ENCODE measurements around the gene KNSTRN. TPM values are rescaled to one million over a fixed set of nuclear protein-coding genes. Genes with fewer than 3 reads are reported as not detected.
A peak's percentile ranks its signal among the peaks of the same experiment; 100 is the strongest.

The KNSTRN gene
- total RNA-seq, 2 donors from 2014 or later, result 2.2 to 4.9 TPM

- H3K9me3 ChIP-seq (ENCODE audit: control insufficient read depth, low read length, poor library complexity, severe bottlenecking), result no peaks in the 10 kb centered on the region
- H3K36me3 Mint-ChIP-seq (ENCODE audit: low read depth), result no peaks in the 10 kb centered on the region
- no peak for DNase-seq
- H3K4me3 Mint-ChIP-seq, result peak overlapping the region; percentile 39
- peaks cover 27% of the 10 kb centered on the region for H3K4me1 Mint-ChIP-seq
- H3K27me3 Mint-ChIP-seq, result no peaks in the 10 kb centered on the region
- no peak for ATAC-seq
- H3K27ac Mint-ChIP-seq, result no peak overlapping the region
Measured at GRCh38 chr15:40365624-40366456, 16.7 kb upstream of the KNSTRN start.

DNA sequence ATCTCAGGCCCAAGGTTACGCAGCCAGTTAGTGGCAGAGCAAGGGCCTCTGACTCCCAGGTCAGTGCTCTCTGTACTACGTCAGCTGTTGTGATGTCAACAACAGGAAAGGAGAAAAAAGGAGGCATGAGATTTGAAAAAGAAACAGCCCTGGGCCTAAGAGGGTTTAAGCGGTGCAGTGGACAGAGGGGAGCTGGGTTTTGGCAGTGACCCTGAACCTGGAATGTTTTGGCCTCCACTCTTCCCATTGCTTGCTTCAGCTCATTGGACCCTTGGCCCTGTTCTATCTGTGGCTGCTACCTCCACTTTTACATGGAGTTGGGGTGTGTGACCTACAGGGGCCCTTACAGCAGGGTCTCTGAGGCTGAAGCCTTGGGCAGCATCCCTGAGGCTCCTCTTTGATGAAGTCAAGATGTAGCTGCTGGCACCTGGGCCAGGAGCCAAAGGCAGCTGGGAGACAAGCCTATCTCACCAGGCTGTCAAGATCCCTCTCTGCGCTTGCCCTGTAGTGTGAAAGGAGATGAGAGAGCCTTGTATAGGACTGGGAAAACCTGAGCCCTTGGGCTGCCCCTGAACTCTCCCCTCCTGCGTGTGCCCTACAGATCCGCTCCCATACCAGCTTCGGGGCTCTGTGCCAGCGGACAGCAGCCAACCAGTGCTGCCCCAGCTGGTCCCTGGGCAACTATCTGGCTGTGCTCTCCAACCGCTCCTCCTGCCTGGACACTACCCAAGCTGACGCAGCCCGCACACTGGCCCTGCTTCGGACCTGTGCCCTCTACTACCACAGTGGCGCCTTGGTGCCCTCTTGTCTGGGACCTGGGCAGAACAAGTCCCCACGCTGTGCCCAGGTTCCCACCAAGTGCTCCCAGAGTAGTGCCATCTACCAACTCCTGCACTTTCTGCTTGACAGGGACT lies 15.8 kb upstream of the KNSTRN start:
- ATAC-seq (no peak), DNase-seq (no peak)
- Mint-ChIP-seq H3K4me1 (peaks cover 27% of the 10 kb centered on the region), H3K4me3 (peak overlapping the region; percentile 93), H3K27me3 (no peaks in the 10 kb centered on the region), H3K36me3 (ENCODE audit: low read depth) (no peaks in the 10 kb centered on the region), H3K27ac (peak overlapping the region; percentile 91)
- no peaks in the 10 kb centered on the region for H3K9me3 ChIP-seq (ENCODE audit: control insufficient read depth, low read length, poor library complexity, severe bottlenecking)

DNA sequence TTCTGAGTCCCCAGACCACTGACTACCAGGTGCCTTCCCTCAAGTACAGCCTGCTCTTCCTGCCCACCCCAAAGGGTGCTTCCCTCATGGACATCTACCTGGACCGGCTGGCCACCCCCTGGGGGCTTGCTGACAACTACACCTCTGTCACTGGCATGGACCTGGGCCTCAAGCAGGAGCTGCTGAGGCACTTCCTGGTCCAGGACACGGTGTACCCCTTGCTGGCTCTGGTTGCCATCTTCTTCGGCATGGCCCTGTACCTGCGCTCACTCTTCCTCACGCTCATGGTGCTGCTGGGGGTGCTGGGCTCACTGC lies 15.2 kb upstream of the KNSTRN start:
- no peak for ATAC-seq
- H3K36me3 Mint-ChIP-seq (ENCODE audit: low read depth), result no peaks in the 10 kb centered on the region
- peak overlapping the region; percentile 91 for H3K27ac Mint-ChIP-seq
- H3K4me1 Mint-ChIP-seq, result peaks cover 27% of the 10 kb centered on the region
- no peaks in the 10 kb centered on the region for H3K9me3 ChIP-seq (ENCODE audit: control insufficient read depth, low read length, poor library complexity, severe bottlenecking)
- H3K27me3 Mint-ChIP-seq, result no peaks in the 10 kb centered on the region
- no peak for DNase-seq
- peak overlapping the region; percentile 93 for H3K4me3 Mint-ChIP-seq

DNA sequence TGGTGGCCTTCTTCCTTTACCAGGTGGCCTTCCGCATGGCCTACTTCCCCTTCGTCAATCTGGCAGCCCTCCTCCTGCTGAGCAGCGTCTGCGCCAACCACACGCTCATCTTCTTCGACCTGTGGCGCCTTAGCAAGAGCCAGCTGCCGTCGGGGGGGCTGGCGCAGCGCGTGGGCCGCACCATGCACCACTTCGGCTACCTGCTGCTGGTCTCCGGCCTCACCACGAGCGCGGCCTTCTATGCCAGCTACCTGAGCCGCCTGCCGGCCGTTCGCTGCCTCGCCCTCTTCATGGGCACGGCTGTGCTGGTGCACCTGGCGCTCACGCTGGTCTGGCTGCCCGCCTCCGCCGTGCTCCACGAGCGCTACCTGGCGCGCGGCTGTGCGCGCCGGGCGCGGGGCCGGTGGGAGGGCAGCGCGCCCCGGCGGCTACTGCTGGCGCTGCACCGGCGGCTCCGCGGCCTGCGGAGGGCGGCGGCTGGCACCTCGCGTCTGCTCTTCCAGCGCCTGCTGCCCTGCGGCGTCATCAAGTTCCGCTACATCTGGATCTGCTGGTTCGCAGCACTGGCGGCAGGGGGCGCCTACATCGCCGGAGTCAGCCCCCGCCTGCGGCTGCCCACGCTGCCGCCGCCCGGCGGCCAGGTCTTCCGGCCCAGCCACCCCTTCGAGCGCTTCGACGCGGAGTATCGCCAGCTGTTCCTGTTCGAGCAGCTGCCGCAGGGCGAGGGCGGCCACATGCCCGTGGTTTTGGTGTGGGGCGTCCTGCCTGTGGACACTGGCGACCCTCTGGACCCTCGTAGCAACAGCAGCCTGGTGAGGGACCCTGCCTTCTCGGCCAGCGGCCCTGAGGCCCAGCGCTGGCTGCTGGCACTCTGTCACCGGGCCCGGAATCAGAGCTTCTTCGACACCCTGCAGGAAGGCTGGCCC lies 14.6 kb upstream of the KNSTRN start:
- Mint-ChIP-seq H3K4me3 (peak overlapping the region; percentile 93), H3K27me3 (no peaks in the 10 kb centered on the region), H3K4me1 (peaks cover 22% of the 10 kb centered on the region), H3K36me3 (ENCODE audit: low read depth) (no peaks in the 10 kb centered on the region), H3K27ac (peak overlapping the region; percentile 91)
- no peaks in the 10 kb centered on the region for H3K9me3 ChIP-seq (ENCODE audit: control insufficient read depth, low read length, poor library complexity, severe bottlenecking)
- DNase-seq (peak; percentile 81 to 85 (median 84)), ATAC-seq (peak; percentile 96)

- no peaks in the 10 kb centered on the region for H3K27me3 Mint-ChIP-seq
- peak overlapping the region; percentile 63 for H3K4me3 Mint-ChIP-seq
- H3K9me3 ChIP-seq (ENCODE audit: control insufficient read depth, low read length, poor library complexity, severe bottlenecking), result no peaks in the 10 kb centered on the region
- H3K4me1 Mint-ChIP-seq, result peaks cover 22% of the 10 kb centered on the region
- ATAC-seq (no peak), DNase-seq (no peak)
- H3K36me3 Mint-ChIP-seq (ENCODE audit: low read depth), result no peaks in the 10 kb centered on the region
- H3K27ac Mint-ChIP-seq, result no peak overlapping the region
Measured at GRCh38 chr15:40368719-40369473, 13.6 kb upstream of the KNSTRN start.

- no peaks in the 10 kb centered on the region for H3K9me3 ChIP-seq (ENCODE audit: control insufficient read depth, low read length, poor library complexity, severe bottlenecking)
- Mint-ChIP-seq H3K4me1 (peaks cover 20% of the 10 kb centered on the region), H3K27me3 (no peaks in the 10 kb centered on the region), H3K27ac (no peak overlapping the region), H3K4me3 (peak overlapping the region; percentile 36), H3K36me3 (ENCODE audit: low read depth) (no peaks in the 10 kb centered on the region)
- no peak for ATAC-seq
- DNase-seq, result no peak
Measured at GRCh38 chr15:40369474-40369869, 13.0 kb upstream of the KNSTRN start.

DNA sequence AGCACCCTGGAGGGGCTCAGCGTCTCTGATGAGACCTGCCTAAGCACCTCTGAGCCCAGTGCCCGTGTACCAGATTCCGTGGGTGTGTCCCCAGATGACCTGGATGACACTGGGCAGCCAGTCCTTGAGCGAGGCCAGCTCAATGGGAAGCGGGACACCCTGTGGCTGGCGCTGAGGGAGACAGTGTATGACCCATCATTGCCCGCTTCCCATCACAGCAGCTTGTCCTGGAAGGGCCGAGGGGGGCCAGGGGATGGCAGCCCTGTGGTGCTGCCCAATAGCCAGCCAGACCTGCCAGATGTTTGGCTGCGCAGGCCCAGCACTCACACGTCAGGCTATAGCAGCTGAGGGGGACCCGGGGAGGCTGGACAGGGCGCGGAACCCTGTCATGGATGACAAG lies 12.6 kb upstream of the KNSTRN start:
- Mint-ChIP-seq H3K27me3 (no peaks in the 10 kb centered on the region), H3K4me1 (peaks cover 20% of the 10 kb centered on the region), H3K27ac (no peak overlapping the region), H3K4me3 (no peak overlapping the region), H3K36me3 (ENCODE audit: low read depth) (no peaks in the 10 kb centered on the region)
- no peaks in the 10 kb centered on the region for H3K9me3 ChIP-seq (ENCODE audit: control insufficient read depth, low read length, poor library complexity, severe bottlenecking)
- DNase-seq (no peak), ATAC-seq (no peak)

GRCh38 chr15:40372981-40373380 lies 9.5 kb upstream of the KNSTRN start:
- Mint-ChIP-seq H3K27ac (no peak overlapping the region), H3K4me3 (no peak overlapping the region), H3K4me1 (peaks cover 4% of the 10 kb centered on the region), H3K27me3 (no peaks in the 10 kb centered on the region), H3K36me3 (ENCODE audit: low read depth) (no peaks in the 10 kb centered on the region)
- no peaks in the 10 kb centered on the region for H3K9me3 ChIP-seq (ENCODE audit: control insufficient read depth, low read length, poor library complexity, severe bottlenecking)
- no peak for DNase-seq
- ATAC-seq, result no peak

DNA sequence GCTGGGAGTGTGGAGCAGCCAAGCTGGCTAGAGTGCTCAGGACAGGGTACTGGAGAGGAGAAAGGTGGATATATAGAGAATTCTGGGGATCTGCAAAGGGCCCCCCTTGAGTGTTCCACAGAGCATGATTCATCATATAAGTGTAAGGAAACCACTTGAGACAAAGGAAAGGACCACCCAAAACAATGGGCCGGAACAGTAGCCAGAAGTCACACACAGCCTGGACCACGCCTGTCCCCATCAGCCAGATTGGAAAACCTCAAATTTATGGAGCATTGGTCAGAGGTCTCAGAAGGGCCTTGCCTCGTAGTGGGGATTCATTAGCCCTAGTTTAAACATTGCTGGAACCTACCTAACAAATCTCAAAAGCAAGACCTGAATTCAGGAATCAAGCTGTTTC lies 4.9 kb upstream of the KNSTRN start:
- DNase-seq (no peak), ATAC-seq (no peak)
- no peak overlapping the region for H3K27ac Mint-ChIP-seq
- H3K4me3 Mint-ChIP-seq, result no peak overlapping the region
- no peaks in the 10 kb centered on the region for H3K9me3 ChIP-seq (ENCODE audit: control insufficient read depth, low read length, poor library complexity, severe bottlenecking)
- no peaks in the 10 kb centered on the region for H3K36me3 Mint-ChIP-seq (ENCODE audit: low read depth)
- H3K27me3 Mint-ChIP-seq, result no peaks in the 10 kb centered on the region
- peaks cover 7% of the 10 kb centered on the region for H3K4me1 Mint-ChIP-seq

GRCh38 chr15:40379374-40379773 lies 3.1 kb upstream of the KNSTRN start:
- no peaks in the 10 kb centered on the region for H3K9me3 ChIP-seq (ENCODE audit: control insufficient read depth, low read length, poor library complexity, severe bottlenecking)
- no peak for DNase-seq
- no peak for ATAC-seq
- Mint-ChIP-seq H3K4me1 (peaks cover 18% of the 10 kb centered on the region), H3K4me3 (no peak overlapping the region), H3K27ac (no peak overlapping the region), H3K27me3 (no peaks in the 10 kb centered on the region), H3K36me3 (ENCODE audit: low read depth) (no peaks in the 10 kb centered on the region)

DNA sequence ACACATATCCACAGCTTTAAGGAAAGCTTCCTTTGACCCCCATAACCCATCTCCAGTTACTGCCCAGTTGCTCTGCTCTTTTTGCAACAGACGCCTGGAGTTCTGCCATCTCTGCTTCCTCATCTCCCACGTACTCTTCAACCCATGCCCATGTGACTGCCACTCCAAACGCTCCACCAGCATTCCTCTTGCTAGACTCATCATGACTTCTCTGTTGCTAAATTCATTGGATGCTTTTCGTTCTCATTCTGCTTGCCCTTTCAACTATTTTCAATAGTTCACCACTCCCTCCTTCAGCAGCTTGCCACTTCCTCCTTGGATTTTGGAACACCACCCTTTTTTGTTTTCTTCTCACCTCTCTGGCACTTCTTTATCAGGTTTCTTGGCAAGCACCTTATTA lies 2.7 kb upstream of the KNSTRN start:
- DNase-seq (no peak), ATAC-seq (no peak)
- H3K9me3 ChIP-seq (ENCODE audit: control insufficient read depth, low read length, poor library complexity, severe bottlenecking), result no peaks in the 10 kb centered on the region
- Mint-ChIP-seq H3K4me3 (no peak overlapping the region), H3K27ac (no peak overlapping the region), H3K27me3 (no peaks in the 10 kb centered on the region), H3K36me3 (ENCODE audit: low read depth) (no peaks in the 10 kb centered on the region), H3K4me1 (peaks cover 19% of the 10 kb centered on the region)

GRCh38 chr15:40380636-40381035 lies 1.9 kb upstream of the KNSTRN start:
- Mint-ChIP-seq H3K4me1 (peaks cover 19% of the 10 kb centered on the region), H3K36me3 (ENCODE audit: low read depth) (no peaks in the 10 kb centered on the region), H3K4me3 (no peak overlapping the region), H3K27ac (no peak overlapping the region), H3K27me3 (no peaks in the 10 kb centered on the region)
- no peaks in the 10 kb centered on the region for H3K9me3 ChIP-seq (ENCODE audit: control insufficient read depth, low read length, poor library complexity, severe bottlenecking)
- no peak for ATAC-seq
- DNase-seq, result no peak
